Jurkat, Clone E6-1 (cell line): ENCODE measurements around the gene ACVR1.
A peak's percentile ranks its signal among the peaks of the same experiment; 100 is the strongest.
"Not testable (repeated sequence)": the region's sequence is repeated elsewhere in the genome, so short reads cannot be mapped to it uniquely, and the experiment has no call there.

ENCODE experiments used
- DNase-seq: peaks from one replicate; pipeline ENCODE4 v3.0.0-alpha.2; 2011; ENCODE audit warnings: low read depth, low spot score
- H3K4me3 ChIP-seq: 2 replicates; pipeline ENCODE4 v1.5.1; 2011; ENCODE audit warnings: mild to moderate bottlenecking, low read length, control low read depth, moderate library complexity

ACVR1 gene

DNA sequence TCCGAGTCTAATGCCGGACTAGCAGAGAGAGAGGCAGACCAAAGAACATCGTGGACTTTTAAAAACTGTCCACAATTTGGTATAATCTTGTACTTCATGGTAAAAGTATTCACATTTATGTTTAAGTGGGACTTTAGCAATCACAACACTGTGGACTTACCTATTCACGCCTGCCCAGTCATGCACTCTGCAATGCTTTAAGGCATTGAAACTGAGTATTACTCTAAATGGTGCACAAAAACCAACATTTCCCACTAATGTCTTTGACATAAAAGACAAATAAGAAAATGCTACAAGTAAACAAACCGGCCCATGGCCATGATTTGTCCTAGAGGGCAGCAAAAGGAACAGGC is 91.3 kb downstream of the ACVR1 start:
- DNase-seq = no peak
- H3K4me3 ChIP-seq = no peak overlapping the region

- no peak overlapping the region for H3K4me3 ChIP-seq
- peak; percentile 29 for DNase-seq
Observed at GRCh38 chr2:157784169-157784822, 91.8 kb downstream of the ACVR1 start.

DNA sequence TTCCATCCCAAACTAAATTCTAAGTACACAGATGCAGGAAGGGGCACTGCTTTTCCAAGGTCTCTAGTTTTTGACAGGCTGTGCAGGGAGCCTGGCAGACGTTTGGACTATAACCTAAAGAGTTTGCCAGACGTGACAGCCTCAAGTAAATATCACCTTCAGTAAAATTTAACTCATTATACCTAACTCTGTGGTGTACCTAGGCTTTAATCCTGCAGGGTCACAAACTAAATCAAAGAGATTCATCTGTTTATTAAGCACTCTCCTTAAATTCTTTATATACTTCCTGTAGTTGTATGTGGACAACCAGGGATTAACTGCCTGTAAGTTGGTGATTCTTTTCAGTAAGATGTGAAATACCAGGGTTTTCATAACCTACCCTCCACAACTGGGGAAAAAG is 92.9 kb downstream of the ACVR1 start:
- H3K4me3 ChIP-seq = no peak overlapping the region
- DNase-seq = no peak

GRCh38 chr2:157782057-157782845 is 93.9 kb downstream of the ACVR1 start:
- no peak for DNase-seq
- H3K4me3 ChIP-seq = no peak overlapping the region

DNA sequence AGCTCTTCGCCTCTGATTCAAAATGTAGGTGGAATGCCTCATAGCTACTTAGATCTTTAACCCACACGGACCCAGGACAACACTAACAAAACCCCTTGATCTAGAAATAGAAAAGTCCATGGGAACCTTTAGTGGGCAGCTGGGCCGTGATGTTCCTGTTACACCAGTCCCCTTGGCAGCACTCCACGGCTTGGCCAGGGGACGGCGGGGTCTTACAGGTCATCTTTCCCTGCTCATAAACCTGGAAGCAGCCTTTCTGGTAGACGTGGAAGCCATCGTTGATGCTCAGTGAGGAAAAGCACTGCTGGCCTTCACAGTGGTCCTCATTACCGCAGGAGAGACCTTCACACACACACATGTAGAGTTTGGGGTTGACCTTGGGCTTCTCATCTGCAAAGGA is 95.9 kb downstream of the ACVR1 start:
- H3K4me3 ChIP-seq = no peak overlapping the region
- DNase-seq = no peak

- no peak overlapping the region for H3K4me3 ChIP-seq
- no peak for DNase-seq
Observed at GRCh38 chr2:157779794-157780193, 96.3 kb downstream of the ACVR1 start.

- no peak overlapping the region for H3K4me3 ChIP-seq
- peak; percentile 26 for DNase-seq
Observed at GRCh38 chr2:157777427-157777826, 98.7 kb downstream of the ACVR1 start.

DNA sequence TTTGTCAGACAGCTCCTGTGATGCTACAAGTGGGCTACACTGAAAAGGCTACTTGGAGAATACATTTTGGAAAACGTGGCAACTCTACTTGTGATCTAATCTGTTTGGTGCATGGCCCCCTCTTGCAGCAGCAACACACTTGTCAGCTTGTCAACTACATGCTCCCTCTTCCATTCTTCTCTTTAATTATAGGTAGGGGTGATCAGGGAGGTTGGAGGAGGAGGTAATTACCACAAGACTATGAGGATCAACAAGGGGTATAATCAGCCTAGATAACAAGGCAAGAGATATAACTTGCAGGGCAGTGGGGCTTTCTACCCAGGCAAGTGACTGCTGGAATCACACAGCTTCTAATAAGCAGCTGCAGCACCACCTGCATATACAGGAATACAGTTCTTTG is 104.9 kb downstream of the ACVR1 start:
- no peak for DNase-seq
- H3K4me3 ChIP-seq = no peak overlapping the region

GRCh38 chr2:157769856-157770255 is 106.3 kb downstream of the ACVR1 start:
- no peak overlapping the region for H3K4me3 ChIP-seq
- DNase-seq = no peak

GRCh38 chr2:157764386-157764785 is 111.7 kb downstream of the ACVR1 start:
- no peak for DNase-seq
- H3K4me3 ChIP-seq = no peak overlapping the region

- no peak for DNase-seq
- H3K4me3 ChIP-seq = no peak overlapping the region
Observed at GRCh38 chr2:157761520-157761919, 114.6 kb downstream of the ACVR1 start.

GRCh38 chr2:157760949-157761348 is 115.2 kb downstream of the ACVR1 start:
- DNase-seq = peak; percentile 63
- no peak overlapping the region for H3K4me3 ChIP-seq

DNA sequence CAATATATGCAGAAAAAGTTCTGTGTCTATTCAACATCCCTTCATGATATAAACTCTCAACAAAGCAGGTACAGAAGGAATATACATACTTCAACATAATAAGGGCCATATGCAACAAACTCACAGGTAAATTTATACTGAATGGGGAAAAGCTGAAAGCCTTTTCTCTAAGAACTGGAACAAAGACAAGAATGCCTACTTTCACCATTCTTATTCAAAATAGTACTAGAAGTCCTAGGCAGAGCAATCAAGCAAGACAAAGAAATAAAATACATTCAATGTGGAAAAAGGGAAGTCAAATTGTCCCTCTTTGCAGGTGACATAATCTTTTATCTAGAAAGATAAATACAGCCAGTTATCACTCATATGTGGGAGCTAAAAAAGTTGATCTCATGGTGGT is 116.3 kb downstream of the ACVR1 start:
- DNase-seq = no peak

GRCh38 chr2:157758586-157758985 is 117.5 kb downstream of the ACVR1 start:
- no peak for DNase-seq
- H3K4me3 ChIP-seq = no peak overlapping the region

More for the DNA sequence above, 116.3 kb downstream of the ACVR1 start:
- no peak overlapping the region for H3K4me3 ChIP-seq

GRCh38 chr2:157757500-157757899 is 118.6 kb downstream of the ACVR1 start:
- no peak for DNase-seq

GRCh38 chr2:157756447-157756846 is 119.7 kb downstream of the ACVR1 start:
- H3K4me3 ChIP-seq, DNase-seq: not testable (repeated sequence)

More at GRCh38 chr2:157757500-157757899, 118.6 kb downstream of the ACVR1 start:
- no peak overlapping the region for H3K4me3 ChIP-seq

- no peak overlapping the region for H3K4me3 ChIP-seq
- DNase-seq = peak; percentile 26
Observed at GRCh38 chr2:157751462-157752058, 124.6 kb downstream of the ACVR1 start.

- H3K4me3 ChIP-seq = no peak overlapping the region
- DNase-seq = no peak
Observed at GRCh38 chr2:157749684-157750083, 126.4 kb downstream of the ACVR1 start.

DNA sequence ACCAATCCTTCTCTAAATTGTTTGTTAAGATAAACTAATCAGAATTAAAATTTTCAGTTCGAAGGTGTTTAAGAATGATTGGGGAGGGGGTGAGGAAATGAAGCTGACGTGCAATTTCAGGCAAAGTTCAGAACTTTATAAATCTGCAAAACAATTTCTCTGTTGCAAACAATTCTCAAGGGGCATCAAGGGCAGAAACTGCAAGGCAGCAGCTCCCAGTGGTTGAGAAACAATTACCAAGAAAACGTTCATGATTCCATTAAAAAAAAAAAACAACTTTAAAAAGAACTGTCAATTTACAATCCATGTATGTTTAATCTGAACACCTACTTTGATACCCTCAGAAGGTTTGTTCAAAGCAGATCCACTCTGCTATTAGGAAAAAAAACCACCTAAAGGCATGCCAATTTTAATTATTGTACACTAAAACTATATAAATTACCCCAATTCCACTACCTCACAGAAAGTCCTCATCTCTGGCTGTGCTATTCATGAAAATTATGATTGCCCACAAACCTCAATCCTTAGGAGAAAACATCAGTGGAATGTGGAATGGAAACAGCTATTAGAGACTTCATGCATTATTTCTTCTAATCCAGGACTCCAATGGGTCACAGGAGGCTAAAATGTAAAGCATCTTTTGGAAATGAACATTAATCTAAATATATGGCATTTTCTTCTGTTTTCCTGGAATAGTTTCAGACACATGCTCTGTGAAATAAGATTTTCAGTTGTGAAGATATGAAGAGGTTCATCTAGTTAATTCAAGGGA is 127.6 kb downstream of the ACVR1 start:
- DNase-seq = no peak
- H3K4me3 ChIP-seq = no peak overlapping the region
